HEK293T (cell line): ENCODE results near the gene LPIN1.
"Not testable (repeated sequence)": the region's sequence is repeated elsewhere in the genome, so short reads cannot be mapped to it uniquely, and the experiment has no call there.

Experiments
- ARNT ChIP-seq: fragments of 450-650 bp; IDR thresholded peaks from 2 replicates; pipeline ENCODE4 v1.6.1; 2017; ENCODE audit warnings: mild to moderate bottlenecking
- BHLHE40 ChIP-seq: fragments of 450-650 bp; IDR thresholded peaks from 2 replicates; pipeline ENCODE4 v1.6.1; 2016; ENCODE audit warnings: mild to moderate bottlenecking, moderate library complexity, borderline replicate concordance
- CTBP1 ChIP-seq: fragments of 450-650 bp; IDR thresholded peaks from 2 replicates; pipeline ENCODE4 v1.6.1; 2016; ENCODE audit warnings: borderline replicate concordance
- ELF4 ChIP-seq: fragments of 450-650 bp; IDR thresholded peaks from 2 replicates; pipeline ENCODE4 v1.6.1; 2017; ENCODE audit warnings: antibody characterized with exemption
- FOXA1 ChIP-seq: fragments of 450-650 bp; IDR thresholded peaks from 2 replicates; pipeline ENCODE4 v1.6.1; 2016; ENCODE audit warnings: mild to moderate bottlenecking
- FOXK2 ChIP-seq: fragments of 450-650 bp; IDR thresholded peaks from 2 replicates; pipeline ENCODE4 v1.6.1; 2016; ENCODE audit warnings: mild to moderate bottlenecking
- FOXM1 ChIP-seq: fragments of 450-650 bp; IDR thresholded peaks from 2 replicates; pipeline ENCODE4 v1.6.1; 2017; ENCODE audit warnings: mild to moderate bottlenecking, borderline replicate concordance
- HDGF ChIP-seq: fragments of 450-650 bp; IDR thresholded peaks from 2 replicates; pipeline ENCODE4 v1.6.1; 2017; ENCODE audit warnings: antibody characterized with exemption, borderline replicate concordance
- NFRKB ChIP-seq: fragments of 450-650 bp; IDR thresholded peaks from 2 replicates; pipeline ENCODE4 v1.6.1; 2016; ENCODE audit warnings: mild to moderate bottlenecking, moderate library complexity
- PKNOX1 ChIP-seq: fragments of 450-650 bp; IDR thresholded peaks from 2 replicates; pipeline ENCODE4 v1.6.1; 2016
- SP1 ChIP-seq: fragments of 450-650 bp; IDR thresholded peaks from 2 replicates; pipeline ENCODE4 v1.6.1; 2017
- SUZ12 ChIP-seq: fragments of 450-650 bp; IDR thresholded peaks from 2 replicates; pipeline ENCODE4 v1.6.1; 2016; ENCODE audit warnings: mild to moderate bottlenecking
- TARDBP ChIP-seq: fragments of 450-650 bp; IDR thresholded peaks from 2 replicates; pipeline ENCODE4 v1.6.1; 2016
- ZNF384 ChIP-seq: fragments of 450-650 bp; IDR thresholded peaks from 2 replicates; pipeline ENCODE4 v1.6.1; 2016

GRCh38 chr2:11859975-11860374, 113.5 kb downstream of the LPIN1 start:
- not testable (repeated sequence) for TF ChIP-seq CTBP1, NFRKB, ELF4, SUZ12, BHLHE40, PKNOX1, SP1, FOXA1, FOXM1, ZNF384, TARDBP, ARNT, HDGF, FOXK2
